Measurements from ENCODE around the gene SEC23A.
"Not testable (repeated sequence)": the region's sequence is repeated elsewhere in the genome, so short reads cannot be mapped to it uniquely, and the experiment has no call there.

Gene SEC23A

DNA sequence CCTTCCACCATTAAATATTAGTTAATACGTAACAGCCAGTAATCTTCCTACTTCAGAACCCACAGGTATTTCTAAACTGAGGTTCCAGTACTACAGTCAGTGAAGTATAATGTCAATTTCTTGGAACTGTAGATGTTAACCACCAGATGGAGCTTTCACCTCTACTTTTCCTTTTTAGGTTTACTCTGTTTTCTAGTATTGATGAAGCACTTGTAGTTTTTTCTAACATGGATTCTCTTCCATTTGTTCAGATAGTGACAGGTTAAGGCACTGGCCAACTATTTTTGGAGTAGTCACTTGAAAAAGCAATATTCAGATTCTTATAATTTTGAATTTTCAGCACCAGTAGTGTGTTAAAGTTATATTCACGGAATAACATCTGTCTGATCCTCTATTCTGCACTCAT, 4.6 kb upstream of the SEC23A start:
- no peaks in the 10 kb centered on the region for H3K9me3 Mint-ChIP-seq
- intact Hi-C loops (cut with micrococcal nuclease), result no loop called here
- H3K4me3 Mint-ChIP-seq, result no peak overlapping the region
- no peak overlapping the region for H3K27ac Mint-ChIP-seq
- H3K4me1 Mint-ChIP-seq (ENCODE audit: low read depth), result peaks cover 11% of the 10 kb centered on the region
- H3K36me3 Mint-ChIP-seq (ENCODE audit: low read depth), result peaks cover 12% of the 10 kb centered on the region
- peaks cover 3% of the 10 kb centered on the region for H3K27me3 Mint-ChIP-seq

DNA sequence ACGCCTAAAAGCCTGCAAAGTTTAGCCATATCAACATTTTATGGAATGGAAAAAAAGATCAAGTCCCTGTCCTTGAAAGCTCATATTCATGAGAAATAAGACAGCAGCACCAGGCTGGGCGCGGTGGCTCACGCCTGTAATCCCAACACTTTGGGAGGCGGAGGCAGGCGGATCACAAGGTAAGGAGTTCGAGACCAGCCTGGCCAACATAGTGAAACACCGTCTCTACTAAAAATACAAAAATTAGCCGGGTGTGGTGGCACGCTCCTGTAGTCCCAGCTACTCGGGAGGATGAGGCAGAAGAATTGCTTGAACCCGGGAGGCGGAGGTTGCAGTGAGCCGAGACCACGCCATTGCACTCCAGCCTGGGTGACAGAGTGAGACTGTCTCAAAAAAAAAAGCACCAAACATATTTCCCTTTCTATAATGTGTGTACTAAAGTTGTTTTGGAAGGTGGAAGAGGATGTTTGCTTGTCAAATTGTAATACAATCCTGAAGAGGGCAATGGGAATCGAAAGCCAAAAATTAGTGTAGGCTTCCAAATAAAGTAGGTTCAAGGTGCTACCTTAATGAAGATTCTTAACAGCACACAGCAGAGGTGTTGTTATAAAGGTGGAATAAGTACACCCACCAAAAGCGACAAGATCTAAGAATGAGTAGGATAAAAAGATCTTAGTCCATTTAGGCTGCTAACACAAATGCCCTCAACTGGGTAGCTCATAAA, 1.2 kb upstream of the SEC23A start:
- peak overlapping the region; percentile 97 for H3K4me3 Mint-ChIP-seq
- intact Hi-C loops (cut with micrococcal nuclease), result loop anchor here (5.0 kb wide), 1 partner anchor 328 kb away; the partner anchor contains the start of gene FBXO33
- H3K27me3 Mint-ChIP-seq, H3K9me3 Mint-ChIP-seq: not testable (repeated sequence)
- peak overlapping the region; percentile 92 for H3K27ac Mint-ChIP-seq
- peaks cover 15% of the 10 kb centered on the region for H3K36me3 Mint-ChIP-seq (ENCODE audit: low read depth)
- peaks cover 35% of the 10 kb centered on the region for H3K4me1 Mint-ChIP-seq (ENCODE audit: low read depth)

DNA sequence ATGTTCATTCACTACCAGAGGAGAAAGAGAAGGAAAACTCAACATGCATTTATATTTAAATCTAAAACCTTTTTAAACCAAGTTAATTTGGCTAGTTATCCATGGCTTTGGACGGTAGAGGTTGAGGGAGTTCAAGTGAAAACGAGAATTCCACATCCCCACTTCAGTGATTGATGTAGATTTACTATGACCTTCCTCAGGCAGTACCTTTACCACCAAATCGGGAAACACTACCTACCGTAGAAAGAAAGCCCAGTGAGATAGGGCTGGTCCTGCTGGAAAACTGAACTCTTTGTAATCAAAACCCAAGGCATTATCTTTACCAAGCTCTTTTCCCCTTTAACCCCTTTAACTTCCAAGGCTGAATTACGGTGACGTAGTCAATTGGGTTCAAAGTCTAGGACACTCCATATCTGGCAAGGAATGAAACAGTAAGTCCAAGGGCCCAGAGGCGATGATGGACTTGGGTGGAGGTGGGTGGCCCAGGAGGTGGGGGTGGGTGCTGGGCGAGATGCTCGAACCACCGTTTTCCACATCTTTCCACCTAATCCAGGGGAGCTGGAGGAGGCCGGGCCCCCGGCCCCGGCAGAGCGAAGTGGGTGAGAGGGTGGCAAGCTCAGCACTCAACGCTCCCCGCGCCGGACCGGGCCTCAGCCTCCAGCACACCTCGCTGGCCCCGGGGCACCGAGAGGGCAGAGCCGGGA, 618 bp downstream of the SEC23A start:
- Mint-ChIP-seq H3K4me1 (ENCODE audit: low read depth) (peaks cover 40% of the 10 kb centered on the region), H3K27ac (peak overlapping the region; percentile 92), H3K9me3 (no peaks in the 10 kb centered on the region), H3K36me3 (ENCODE audit: low read depth) (peaks cover 15% of the 10 kb centered on the region), H3K27me3 (no peaks in the 10 kb centered on the region), H3K4me3 (peak overlapping the region; percentile 97)
- intact Hi-C loops (cut with micrococcal nuclease), result loop anchor here (2.0 to 5.0 kb wide), 2 partner anchors 68 to 330 kb away; partner anchors contain the start of genes FBXO33 and TRAPPC6B

DNA sequence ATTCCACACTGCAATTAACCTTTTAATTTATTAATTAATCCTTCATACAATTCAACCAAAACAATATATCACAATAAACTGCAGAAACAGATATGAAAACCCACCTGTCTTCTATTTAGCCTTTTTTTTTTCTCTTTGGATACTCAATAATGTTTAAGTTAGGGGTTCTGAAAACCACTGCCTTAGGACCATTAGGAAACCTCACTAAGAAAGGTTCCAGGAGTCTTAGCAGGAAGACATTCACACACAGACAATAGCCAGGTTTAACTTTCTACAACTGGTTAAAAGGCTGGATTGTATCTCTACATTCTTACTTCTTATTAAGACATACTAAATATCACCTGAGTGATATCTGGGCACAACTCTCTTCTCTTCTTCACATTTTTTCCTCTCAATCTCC, 3.3 kb downstream of the SEC23A start:
- intact Hi-C loops (cut with micrococcal nuclease), result loop anchor here (5.0 kb wide), 1 partner anchor 333 kb away; the partner anchor contains the start of gene FBXO33
- H3K4me1 Mint-ChIP-seq (ENCODE audit: low read depth), result peaks cover 47% of the 10 kb centered on the region
- H3K27me3 Mint-ChIP-seq, result no peaks in the 10 kb centered on the region
- H3K27ac Mint-ChIP-seq, result no peak overlapping the region
- H3K9me3 Mint-ChIP-seq, result no peaks in the 10 kb centered on the region
- H3K36me3 Mint-ChIP-seq (ENCODE audit: low read depth), result peaks cover 30% of the 10 kb centered on the region
- H3K4me3 Mint-ChIP-seq, result no peak overlapping the region

DNA sequence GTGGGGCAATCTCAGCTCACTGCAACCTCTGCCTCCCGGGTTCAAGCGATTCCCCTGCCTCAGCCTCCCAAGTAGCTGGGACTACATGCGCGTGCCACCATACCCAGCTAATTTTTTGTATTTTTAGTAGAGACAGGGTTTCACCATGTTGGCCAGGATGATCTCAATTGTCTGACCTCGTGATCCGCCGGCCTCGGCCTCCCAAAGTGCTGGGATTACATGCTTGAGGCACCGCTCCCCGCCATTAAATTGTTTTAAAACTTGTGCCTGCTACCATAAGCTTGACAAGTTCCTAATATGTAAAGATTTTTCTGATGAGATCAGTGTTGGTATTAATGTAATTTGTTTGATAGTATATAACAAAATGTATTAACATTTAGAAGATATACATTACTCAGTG, 3.8 kb downstream of the SEC23A start:
- H3K27me3 Mint-ChIP-seq; H3K27ac Mint-ChIP-seq; H3K9me3 Mint-ChIP-seq; intact Hi-C loops (cut with micrococcal nuclease); H3K4me3 Mint-ChIP-seq: not testable (repeated sequence)
- peaks cover 35% of the 10 kb centered on the region for H3K36me3 Mint-ChIP-seq (ENCODE audit: low read depth)
- H3K4me1 Mint-ChIP-seq (ENCODE audit: low read depth), result peaks cover 48% of the 10 kb centered on the region

DNA sequence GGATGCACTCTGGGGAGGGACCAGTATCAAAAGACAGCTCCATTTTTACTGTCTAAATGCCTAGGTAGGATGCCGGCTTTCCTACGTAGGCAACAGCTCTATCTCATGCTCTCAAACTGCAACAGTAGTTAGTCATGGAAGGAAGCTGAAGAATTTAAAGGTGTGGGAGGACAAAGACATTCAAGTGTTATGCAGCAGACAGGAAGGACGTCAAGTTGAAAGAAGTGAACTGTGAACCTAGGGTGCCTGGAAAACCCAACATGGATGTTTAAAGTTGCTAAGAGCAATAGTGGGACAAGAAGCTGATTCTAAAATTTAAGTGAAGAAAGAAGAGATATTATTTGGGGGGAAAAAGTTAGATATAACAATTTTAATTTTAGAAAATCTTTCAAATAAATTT, 5.9 kb downstream of the SEC23A start:
- H3K27me3 Mint-ChIP-seq, result no peaks in the 10 kb centered on the region
- H3K9me3 Mint-ChIP-seq, result no peaks in the 10 kb centered on the region
- peaks cover 37% of the 10 kb centered on the region for H3K4me1 Mint-ChIP-seq (ENCODE audit: low read depth)
- intact Hi-C loops (cut with micrococcal nuclease), result no loop called here
- peaks cover 29% of the 10 kb centered on the region for H3K36me3 Mint-ChIP-seq (ENCODE audit: low read depth)
- no peak overlapping the region for H3K4me3 Mint-ChIP-seq
- H3K27ac Mint-ChIP-seq, result no peak overlapping the region

DNA sequence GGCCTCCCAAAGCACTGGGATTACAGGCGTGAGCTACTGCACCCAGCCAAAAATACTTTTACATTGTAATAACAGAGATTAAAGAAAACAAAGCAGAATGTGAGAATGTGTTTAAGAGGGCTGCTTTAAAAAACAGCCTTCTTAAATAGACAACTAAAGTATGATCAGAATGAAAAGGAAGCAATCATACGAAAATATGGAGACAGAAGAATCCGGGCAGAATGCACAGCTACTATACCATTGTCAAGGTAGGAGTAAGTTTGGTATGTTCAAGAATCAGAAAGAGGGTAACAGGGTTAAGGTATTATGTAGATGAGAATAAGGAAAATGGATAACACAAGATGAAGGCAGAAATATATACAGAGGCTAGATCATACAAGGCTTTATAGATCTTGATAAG, 8.5 kb downstream of the SEC23A start:
- no peak overlapping the region for H3K27ac Mint-ChIP-seq
- H3K36me3 Mint-ChIP-seq (ENCODE audit: low read depth), result peaks cover 54% of the 10 kb centered on the region

DNA sequence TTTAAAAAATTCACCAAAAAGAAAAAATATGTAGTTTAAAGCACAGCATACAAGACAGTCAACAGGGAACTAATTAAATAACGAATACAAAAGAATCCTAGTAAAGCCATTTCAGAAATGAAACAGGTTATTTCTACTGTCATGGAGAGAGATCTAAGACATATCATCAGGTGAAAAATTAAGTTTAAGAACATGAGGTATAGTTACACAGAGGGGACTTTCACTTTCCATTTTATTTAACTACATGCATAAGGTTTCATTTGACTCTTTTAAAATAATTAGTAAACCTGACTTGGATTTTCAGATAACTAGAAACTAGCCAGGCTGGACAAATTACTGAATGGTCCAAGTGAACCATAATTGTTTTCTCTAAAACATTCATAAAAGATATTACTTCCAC, 11.3 kb downstream of the SEC23A start:
- no peaks in the 10 kb centered on the region for H3K27me3 Mint-ChIP-seq
- peaks cover 6% of the 10 kb centered on the region for H3K4me1 Mint-ChIP-seq (ENCODE audit: low read depth)
- no peaks in the 10 kb centered on the region for H3K9me3 Mint-ChIP-seq
- H3K27ac Mint-ChIP-seq, result no peak overlapping the region
- intact Hi-C loops (cut with micrococcal nuclease), result no loop called here
- no peak overlapping the region for H3K4me3 Mint-ChIP-seq
- H3K36me3 Mint-ChIP-seq (ENCODE audit: low read depth), result peaks cover 78% of the 10 kb centered on the region

More for the DNA sequence above, 8.5 kb downstream of the SEC23A start:
- no peaks in the 10 kb centered on the region for H3K9me3 Mint-ChIP-seq
- H3K27me3 Mint-ChIP-seq, result no peaks in the 10 kb centered on the region
- H3K4me1 Mint-ChIP-seq (ENCODE audit: low read depth), result peaks cover 17% of the 10 kb centered on the region
- no peak overlapping the region for H3K4me3 Mint-ChIP-seq
- intact Hi-C loops (cut with micrococcal nuclease), result no loop called here

DNA sequence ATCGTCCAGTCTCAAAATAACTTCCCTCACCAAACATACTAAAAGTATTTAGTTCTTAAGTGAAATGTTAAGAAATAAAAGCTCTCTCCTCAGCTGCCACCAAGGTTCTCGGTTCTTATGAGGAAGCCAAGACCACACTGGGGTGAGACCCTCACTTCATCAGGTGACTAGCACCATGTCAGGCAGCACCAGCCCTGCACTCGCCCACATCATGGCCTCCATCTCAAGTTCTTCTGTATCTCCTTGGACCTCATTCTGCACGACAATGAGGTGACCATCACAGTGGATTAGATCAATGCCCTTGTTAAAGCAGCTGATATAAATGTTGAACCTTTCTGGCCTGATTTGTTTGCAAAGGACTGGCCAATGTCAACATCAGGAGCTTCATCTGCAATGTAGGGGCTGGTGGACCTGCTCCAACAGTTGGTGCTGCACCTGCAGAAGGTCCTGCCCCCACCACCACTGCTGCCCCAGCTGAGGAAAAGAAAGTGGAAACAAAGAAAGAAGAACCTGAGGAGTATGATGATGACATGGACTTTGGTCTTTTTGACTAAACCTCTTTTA, 12.4 kb downstream of the SEC23A start:
- H3K4me3 Mint-ChIP-seq, result no peak overlapping the region
- intact Hi-C loops (cut with micrococcal nuclease), result no loop called here

DNA sequence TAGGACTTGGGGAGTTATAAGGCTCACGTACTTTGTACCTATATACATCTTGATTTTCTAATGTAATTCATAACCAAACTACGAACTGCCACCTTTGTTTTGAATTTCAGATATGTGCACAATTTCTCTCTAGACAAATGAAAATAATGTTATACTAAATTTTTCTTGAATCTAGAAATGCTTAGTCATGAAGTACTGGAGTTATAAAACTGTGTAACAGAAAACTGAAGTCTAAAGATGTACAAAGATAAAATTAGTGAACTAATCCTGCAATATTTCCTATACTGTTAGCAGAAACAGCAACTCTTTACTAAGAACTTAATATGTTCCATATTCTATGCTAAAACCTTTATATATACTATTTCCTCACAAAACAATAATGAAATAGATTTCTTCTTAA, 15.5 kb downstream of the SEC23A start:
- H3K27ac Mint-ChIP-seq, result no peak overlapping the region
- H3K36me3 Mint-ChIP-seq (ENCODE audit: low read depth), result peaks cover 92% of the 10 kb centered on the region
- no peaks in the 10 kb centered on the region for H3K27me3 Mint-ChIP-seq
- intact Hi-C loops (cut with micrococcal nuclease), result no loop called here
- H3K4me1 Mint-ChIP-seq (ENCODE audit: low read depth), result no peaks in the 10 kb centered on the region
- no peaks in the 10 kb centered on the region for H3K9me3 Mint-ChIP-seq
- no peak overlapping the region for H3K4me3 Mint-ChIP-seq

More for the DNA sequence above, 12.4 kb downstream of the SEC23A start:
- Mint-ChIP-seq H3K9me3 (no peaks in the 10 kb centered on the region), H3K36me3 (ENCODE audit: low read depth) (peaks cover 82% of the 10 kb centered on the region), H3K27ac (no peak overlapping the region), H3K4me1 (ENCODE audit: low read depth) (peaks cover 6% of the 10 kb centered on the region), H3K27me3 (no peaks in the 10 kb centered on the region)

DNA sequence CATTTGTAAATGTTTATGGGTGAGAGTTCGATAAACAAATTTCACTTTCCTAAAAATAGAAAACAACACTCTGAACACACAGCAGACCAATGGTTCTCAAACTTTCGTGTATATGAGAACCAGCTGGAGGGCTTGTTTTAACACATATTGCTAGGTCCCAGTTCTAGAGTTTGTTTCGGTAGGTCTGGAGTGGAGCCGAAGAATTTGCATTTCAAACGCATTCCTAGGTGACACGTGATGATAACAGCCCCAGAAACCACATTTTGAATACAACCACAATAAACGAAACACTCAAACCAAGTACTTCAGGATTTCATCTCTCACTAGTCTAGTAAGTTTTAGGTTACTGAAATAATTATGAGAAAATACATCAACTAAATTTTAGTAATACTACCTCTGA, 17.1 kb downstream of the SEC23A start:
- Mint-ChIP-seq H3K27ac (no peak overlapping the region), H3K4me3 (no peak overlapping the region), H3K9me3 (no peaks in the 10 kb centered on the region), H3K4me1 (ENCODE audit: low read depth) (no peaks in the 10 kb centered on the region), H3K36me3 (ENCODE audit: low read depth) (peaks cover 94% of the 10 kb centered on the region), H3K27me3 (no peaks in the 10 kb centered on the region)
- intact Hi-C loops (cut with micrococcal nuclease), result no loop called here

DNA sequence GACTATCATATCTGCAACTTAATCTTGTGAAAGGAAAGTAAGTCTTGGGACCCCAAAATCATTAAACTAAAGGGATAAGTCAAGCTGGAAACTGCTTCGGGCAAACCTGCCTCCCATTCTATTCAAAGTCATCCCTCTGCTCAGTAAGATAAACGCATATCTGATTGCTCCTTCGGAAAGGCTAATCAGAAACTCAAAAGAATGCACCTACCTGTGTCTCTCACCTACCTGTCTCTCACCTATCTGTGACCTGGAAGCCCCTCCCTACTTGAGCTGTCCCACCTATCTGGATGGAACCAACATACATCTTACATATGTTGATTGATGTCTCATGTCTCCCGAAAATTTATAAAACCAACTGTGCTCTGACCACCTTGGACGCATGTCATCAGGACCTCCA, 19.9 kb downstream of the SEC23A start:
- H3K4me3 Mint-ChIP-seq, result no peak overlapping the region
- H3K4me1 Mint-ChIP-seq (ENCODE audit: low read depth), result no peaks in the 10 kb centered on the region
- H3K9me3 Mint-ChIP-seq, result no peaks in the 10 kb centered on the region
- H3K36me3 Mint-ChIP-seq (ENCODE audit: low read depth), result peaks cover 88% of the 10 kb centered on the region
- H3K27me3 Mint-ChIP-seq, result no peaks in the 10 kb centered on the region
- no peak overlapping the region for H3K27ac Mint-ChIP-seq
- intact Hi-C loops (cut with micrococcal nuclease), result no loop called here

DNA sequence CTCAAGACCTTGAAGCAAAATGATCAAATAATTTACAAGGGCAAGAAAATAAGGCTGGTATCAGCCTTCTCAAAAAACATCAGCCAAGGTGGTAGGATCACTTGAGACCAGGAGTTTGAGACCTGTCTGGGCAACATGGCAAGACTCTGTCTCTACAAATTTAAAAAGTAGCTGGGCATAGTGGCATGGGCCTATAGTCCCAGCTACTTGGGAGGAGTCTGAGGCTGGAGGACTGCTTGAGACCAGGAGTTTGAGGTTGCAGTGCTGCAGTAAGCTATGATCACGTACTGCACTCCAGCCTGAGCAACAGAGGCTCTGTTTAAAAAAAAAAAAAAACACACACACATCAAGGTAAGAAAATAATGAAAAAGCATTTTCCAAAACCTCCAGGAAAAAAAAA, 22.1 kb downstream of the SEC23A start:
- intact Hi-C loops (cut with micrococcal nuclease), result no loop called here
- Mint-ChIP-seq H3K27me3 (no peaks in the 10 kb centered on the region), H3K9me3 (no peaks in the 10 kb centered on the region), H3K4me1 (ENCODE audit: low read depth) (no peaks in the 10 kb centered on the region), H3K27ac (no peak overlapping the region), H3K4me3 (no peak overlapping the region), H3K36me3 (ENCODE audit: low read depth) (peaks cover 91% of the 10 kb centered on the region)

DNA sequence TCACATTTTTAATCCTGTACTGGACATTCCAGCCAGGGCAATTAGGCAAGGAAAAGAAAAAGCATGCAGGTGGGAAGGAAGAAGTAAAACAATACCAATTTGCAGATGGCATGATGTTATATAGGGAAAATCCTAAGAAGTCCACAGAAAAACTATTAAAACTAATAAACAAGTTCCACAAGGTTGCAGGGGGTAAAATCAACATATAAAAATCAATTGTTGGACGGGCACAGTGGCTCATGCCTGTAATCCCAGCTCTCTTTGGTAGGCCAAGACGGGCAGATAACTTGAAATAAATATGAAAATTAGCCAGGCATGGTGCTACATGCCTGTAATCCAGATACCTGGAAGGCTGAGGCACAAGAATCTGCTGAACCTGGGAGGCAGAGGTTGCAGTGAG, 31.9 kb downstream of the SEC23A start:
- Mint-ChIP-seq H3K27ac (no peak overlapping the region), H3K4me1 (ENCODE audit: low read depth) (no peaks in the 10 kb centered on the region), H3K27me3 (no peaks in the 10 kb centered on the region), H3K4me3 (no peak overlapping the region), H3K9me3 (no peaks in the 10 kb centered on the region), H3K36me3 (ENCODE audit: low read depth) (peaks cover 85% of the 10 kb centered on the region)
- intact Hi-C loops (cut with micrococcal nuclease), result no loop called here

All from dendritic cell treated with granulocyte-macrophage colony-stimulating factor and Interleukin-4, amounts not matched to agents 40 ng/mL and 50 ng/mL, for 4 days (primary cell).